Measurements from ENCODE around the gene RELB. TPM values are rescaled to one million over a fixed set of nuclear protein-coding genes. Genes with fewer than 3 reads are reported as not detected.

Gene RELB
- total and polyA plus RNA-seq, 2 donors (not counting 3 experiments of a cell fraction or from before 2014, with no cell fraction given) = 13.2 to 14.4 TPM

DNA sequence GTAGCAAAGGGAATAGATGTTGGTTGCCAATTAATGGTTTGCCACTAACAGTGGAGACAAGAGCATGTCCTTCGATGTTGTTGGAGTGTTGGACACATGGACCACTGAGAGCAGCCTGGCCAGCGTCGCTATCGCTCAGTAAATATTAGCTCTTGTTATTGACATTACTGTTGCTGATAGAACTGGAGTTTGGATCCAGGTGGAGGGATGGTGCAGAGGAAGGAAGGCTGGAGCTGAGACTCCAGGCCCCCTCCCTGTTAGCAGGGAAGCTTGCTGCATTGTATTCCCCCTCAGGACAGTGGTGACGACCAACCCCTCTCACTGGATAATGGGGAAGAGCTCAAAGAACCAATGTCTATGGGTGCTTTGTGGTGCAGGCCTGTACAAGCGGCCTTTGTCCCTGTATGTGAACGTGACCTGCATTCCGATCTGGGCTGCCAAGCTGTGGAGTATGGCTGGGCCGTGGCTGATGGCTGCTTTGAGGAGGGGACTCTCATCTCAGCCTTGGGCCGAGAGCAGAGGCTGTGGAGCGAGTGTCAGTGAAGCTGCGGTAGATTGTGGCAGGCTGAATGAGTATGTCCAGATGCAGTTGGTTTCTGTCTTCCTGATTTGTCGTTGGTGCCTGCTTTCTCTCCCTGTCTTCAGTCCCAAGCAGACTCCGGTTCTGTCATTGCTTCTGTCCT lies 44.5 kb downstream of the RELB start:
- ChIA-PET POLR2A (no interaction called here), CTCF (no interaction called here)
- no peak for TF ChIP-seq FOS (IDR thresholded peaks at IDR 0.05; ENCODE audit: borderline replicate concordance, insufficient read depth, low read length)
- TF ChIP-seq, protein P1, sequence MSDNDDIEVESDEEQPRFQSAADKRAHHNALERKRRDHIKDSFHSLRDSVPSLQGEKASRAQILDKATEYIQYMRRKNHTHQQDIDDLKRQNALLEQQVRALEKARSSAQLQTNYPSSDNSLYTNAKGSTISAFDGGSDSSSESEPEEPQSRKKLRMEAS (IDR thresholded peaks at IDR 0.05; ENCODE audit: insufficient read depth, insufficient read length) = no peak
- no peak for TF ChIP-seq GATA2 (IDR thresholded peaks at IDR 0.05; ENCODE audit: insufficient read depth, insufficient read length, low read depth, low read length)
- TF ChIP-seq EZH2 (IDR thresholded peaks at IDR 0.05; ENCODE audit: borderline replicate concordance, low read depth, low read length, severe bottlenecking) = no peak
- TF ChIP-seq JUN (IDR thresholded peaks at IDR 0.05; ENCODE audit: borderline replicate concordance, insufficient read depth, insufficient read length, low read depth) = no peak
- TF ChIP-seq POLR2AphosphoS5 (IDR thresholded peaks at IDR 0.05; ENCODE audit: insufficient read depth, low read depth, low read length) = no peak
- no peak for TF ChIP-seq POLR2A (IDR thresholded peaks at IDR 0.05; ENCODE audit: low read depth, low read length)
- no peak for TF ChIP-seq MYC (IDR thresholded peaks at IDR 0.05; ENCODE audit: low read depth, low read length)
- TF ChIP-seq, protein P2, sequence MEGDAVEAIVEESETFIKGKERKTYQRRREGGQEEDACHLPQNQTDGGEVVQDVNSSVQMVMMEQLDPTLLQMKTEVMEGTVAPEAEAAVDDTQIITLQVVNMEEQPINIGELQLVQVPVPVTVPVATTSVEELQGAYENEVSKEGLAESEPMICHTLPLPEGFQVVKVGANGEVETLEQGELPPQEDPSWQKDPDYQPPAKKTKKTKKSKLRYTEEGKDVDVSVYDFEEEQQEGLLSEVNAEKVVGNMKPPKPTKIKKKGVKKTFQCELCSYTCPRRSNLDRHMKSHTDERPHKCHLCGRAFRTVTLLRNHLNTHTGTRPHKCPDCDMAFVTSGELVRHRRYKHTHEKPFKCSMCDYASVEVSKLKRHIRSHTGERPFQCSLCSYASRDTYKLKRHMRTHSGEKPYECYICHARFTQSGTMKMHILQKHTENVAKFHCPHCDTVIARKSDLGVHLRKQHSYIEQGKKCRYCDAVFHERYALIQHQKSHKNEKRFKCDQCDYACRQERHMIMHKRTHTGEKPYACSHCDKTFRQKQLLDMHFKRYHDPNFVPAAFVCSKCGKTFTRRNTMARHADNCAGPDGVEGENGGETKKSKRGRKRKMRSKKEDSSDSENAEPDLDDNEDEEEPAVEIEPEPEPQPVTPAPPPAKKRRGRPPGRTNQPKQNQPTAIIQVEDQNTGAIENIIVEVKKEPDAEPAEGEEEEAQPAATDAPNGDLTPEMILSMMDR (IDR thresholded peaks at IDR 0.05; ENCODE audit: extremely low read depth in 1 of 2, insufficient read depth in 1 of 2, low read depth in 1 of 2, low read length in 2 of 2) = no peak
- Histone ChIP-seq H3K79me2 (ENCODE audit: control insufficient read depth, insufficient read depth, low read length) (peaks cover 68% of the 10 kb centered on the region), H3K36me3 (ENCODE audit: control insufficient read depth in 2 of 2, extremely low read depth in 1 of 2, insufficient read depth in 2 of 2, low read length in 2 of 2) (peaks cover 5 to 29% of the 10 kb centered on the region in 2 experiments), H3K4me2 (ENCODE audit: insufficient read depth, low read length) (no peak overlapping the region), H3K9me1 (replicated peaks; ENCODE audit: control insufficient read depth, extremely low read depth, insufficient read depth, low read length) (no peaks in the 10 kb centered on the region), H3K9ac (replicated peaks; ENCODE audit: extremely low read depth, insufficient read depth, low read length) (no peak overlapping the region), H3K27ac (ENCODE audit: insufficient read depth, low read depth, low read length) (no peak overlapping the region), H3K27me3 (ENCODE audit: control insufficient read depth in 2 of 2, insufficient read depth in 2 of 2, low read length in 2 of 2) (no peaks in the 10 kb centered on the region), H3K4me1 (ENCODE audit: control insufficient read depth, extremely low read depth, insufficient read depth, low read length) (no peaks in the 10 kb centered on the region), H3K9me3 (replicated peaks; ENCODE audit: control insufficient read depth, insufficient read depth, low read length) (no peaks in the 10 kb centered on the region), H3K4me3 (replicated peaks in 1 of 3; ENCODE audit: insufficient read depth in 1 of 3, low read depth in 1 of 3, low read length in 3 of 3) (no peak overlapping the region), H2AFZ (ENCODE audit: low read depth, low read length) (no peak overlapping the region), H4K20me1 (replicated peaks; ENCODE audit: control insufficient read depth, extremely low read depth, insufficient read depth, low read length) (no peaks in the 10 kb centered on the region)
- intact Hi-C loops (cut with micrococcal nuclease) (no loop called here), dilution Hi-C loops (cut with MboI; ENCODE audit: extremely low pct_ligation_motif_present, low sequenced_read_pairs) (no loop called here)
- no TSS peak for BruUV-seq (replicated peaks)
- FAIRE-seq (no peak), DNase-seq (ENCODE audit: low read depth, low spot score) (no peak)
